Nephron progenitor cell (in vitro differentiated cells): ENCODE measurements around the gene SLC16A9.

Experiments
- DNase-seq: peaks from one replicate; pipeline ENCODE4 v3.0.0; 2021
- H3K27ac Mint-ChIP-seq: 2 replicates; pipeline ENCODE4 v1.8.0; 2021; ENCODE audit warnings: mild to moderate bottlenecking, moderate library complexity, mixed read lengths
- H3K27me3 Mint-ChIP-seq: 2 replicates; pipeline ENCODE4 v1.8.0; 2021; ENCODE audit warnings: mild to moderate bottlenecking, low read depth, mixed read lengths; ENCODE audit not compliant: poor library complexity
- H3K36me3 Mint-ChIP-seq: 2 replicates; pipeline ENCODE4 v1.8.0; 2021; ENCODE audit warnings: low read depth, mixed read lengths
- H3K4me1 Mint-ChIP-seq: 2 replicates; pipeline ENCODE4 v1.8.0; 2021; ENCODE audit warnings: mixed read lengths
- H3K4me3 Mint-ChIP-seq: 2 replicates; pipeline ENCODE4 v1.8.0; 2021; ENCODE audit warnings: mild to moderate bottlenecking, moderate library complexity, mixed read lengths
- H3K9me3 Mint-ChIP-seq: 2 replicates; pipeline ENCODE4 v1.8.0; 2021; ENCODE audit warnings: mild to moderate bottlenecking, moderate library complexity, mixed read lengths
- TF ChIP-seq, protein P1 (sequence below): fragments of 200-600 bp; sonication (generic); IDR thresholded peaks from 2 replicates; pipeline ENCODE4 v1.5.0; 2021; ENCODE audit warnings: antibody characterized with exemption

Gene SLC16A9

DNA sequence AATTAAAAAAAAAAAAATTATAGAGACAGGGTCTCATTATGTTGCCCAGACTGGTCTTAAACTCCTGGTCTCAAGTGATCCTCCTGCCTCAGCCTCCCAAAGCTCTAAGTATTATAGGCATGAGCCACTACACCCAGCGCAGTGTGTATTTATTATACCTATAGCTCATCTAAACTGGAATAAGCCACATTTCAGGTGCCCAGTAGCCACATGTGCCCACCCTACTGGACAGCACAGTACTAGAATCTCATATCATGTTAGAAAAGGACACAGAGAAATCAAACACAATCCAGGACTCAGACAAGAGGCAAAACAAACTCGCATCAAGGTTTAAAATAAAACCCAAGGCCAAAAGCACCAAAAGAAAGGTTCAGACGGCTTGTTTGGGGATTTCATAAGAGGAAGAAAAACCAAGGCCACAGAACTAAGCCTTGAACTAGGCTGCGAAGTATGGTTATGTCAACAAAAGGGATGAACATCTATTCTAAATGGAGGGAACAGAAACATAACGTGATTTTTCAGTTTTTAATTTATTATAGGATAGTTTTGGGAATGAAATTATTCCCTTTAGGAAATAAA, 32.3 kb downstream of the SLC16A9 start:
- H3K4me1 Mint-ChIP-seq = peaks cover 3% of the 10 kb centered on the region
- H3K9me3 Mint-ChIP-seq = no peaks in the 10 kb centered on the region
- H3K4me3 Mint-ChIP-seq = no peak overlapping the region
- TF ChIP-seq, protein P1, sequence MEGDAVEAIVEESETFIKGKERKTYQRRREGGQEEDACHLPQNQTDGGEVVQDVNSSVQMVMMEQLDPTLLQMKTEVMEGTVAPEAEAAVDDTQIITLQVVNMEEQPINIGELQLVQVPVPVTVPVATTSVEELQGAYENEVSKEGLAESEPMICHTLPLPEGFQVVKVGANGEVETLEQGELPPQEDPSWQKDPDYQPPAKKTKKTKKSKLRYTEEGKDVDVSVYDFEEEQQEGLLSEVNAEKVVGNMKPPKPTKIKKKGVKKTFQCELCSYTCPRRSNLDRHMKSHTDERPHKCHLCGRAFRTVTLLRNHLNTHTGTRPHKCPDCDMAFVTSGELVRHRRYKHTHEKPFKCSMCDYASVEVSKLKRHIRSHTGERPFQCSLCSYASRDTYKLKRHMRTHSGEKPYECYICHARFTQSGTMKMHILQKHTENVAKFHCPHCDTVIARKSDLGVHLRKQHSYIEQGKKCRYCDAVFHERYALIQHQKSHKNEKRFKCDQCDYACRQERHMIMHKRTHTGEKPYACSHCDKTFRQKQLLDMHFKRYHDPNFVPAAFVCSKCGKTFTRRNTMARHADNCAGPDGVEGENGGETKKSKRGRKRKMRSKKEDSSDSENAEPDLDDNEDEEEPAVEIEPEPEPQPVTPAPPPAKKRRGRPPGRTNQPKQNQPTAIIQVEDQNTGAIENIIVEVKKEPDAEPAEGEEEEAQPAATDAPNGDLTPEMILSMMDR = no peak
- DNase-seq = no peak
- H3K27me3 Mint-ChIP-seq = no peaks in the 10 kb centered on the region
- peaks cover 29% of the 10 kb centered on the region for H3K36me3 Mint-ChIP-seq
- no peak overlapping the region for H3K27ac Mint-ChIP-seq

DNA sequence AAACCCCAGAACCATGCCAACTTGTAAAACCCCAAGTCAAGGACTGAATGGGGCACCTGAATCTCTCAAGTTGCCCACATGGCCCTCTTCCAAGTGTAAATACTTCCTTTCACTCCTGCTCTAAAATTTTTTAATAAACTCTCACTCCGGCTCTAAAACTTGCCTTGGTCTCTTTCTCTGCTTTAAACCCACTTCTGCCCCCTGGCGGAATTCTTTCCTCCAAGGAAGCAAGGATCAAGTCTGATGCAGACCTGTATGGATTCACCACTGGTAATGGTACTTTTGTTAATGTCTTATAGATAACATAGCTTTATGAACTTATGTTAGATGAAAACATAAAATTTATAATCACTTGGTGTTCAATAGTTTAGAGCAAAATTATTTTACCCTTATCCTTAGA, 33.8 kb downstream of the SLC16A9 start:
- TF ChIP-seq, protein P1 = no peak
- H3K27ac Mint-ChIP-seq = no peak overlapping the region
- H3K4me1 Mint-ChIP-seq = peaks cover 4% of the 10 kb centered on the region
- peak; percentile 19 for DNase-seq
- no peaks in the 10 kb centered on the region for H3K27me3 Mint-ChIP-seq
- no peaks in the 10 kb centered on the region for H3K9me3 Mint-ChIP-seq
- H3K4me3 Mint-ChIP-seq = no peak overlapping the region
- peaks cover 22% of the 10 kb centered on the region for H3K36me3 Mint-ChIP-seq

GRCh38 chr10:59674215-59674836, 35.3 kb downstream of the SLC16A9 start:
- Mint-ChIP-seq H3K9me3 (no peaks in the 10 kb centered on the region), H3K27ac (no peak overlapping the region), H3K4me3 (no peak overlapping the region), H3K4me1 (peaks cover 4% of the 10 kb centered on the region), H3K36me3 (peaks cover 22% of the 10 kb centered on the region), H3K27me3 (no peaks in the 10 kb centered on the region)
- TF ChIP-seq, protein P1 = no peak
- no peak for DNase-seq

GRCh38 chr10:59672150-59672875, 37.3 kb downstream of the SLC16A9 start:
- peaks cover 31% of the 10 kb centered on the region for H3K36me3 Mint-ChIP-seq
- H3K9me3 Mint-ChIP-seq = peaks cover 5% of the 10 kb centered on the region
- H3K4me3 Mint-ChIP-seq = no peak overlapping the region
- TF ChIP-seq, protein P1 = no peak
- H3K27ac Mint-ChIP-seq = no peak overlapping the region
- peaks cover 5% of the 10 kb centered on the region for H3K27me3 Mint-ChIP-seq
- no peak for DNase-seq
- H3K4me1 Mint-ChIP-seq = peaks cover 4% of the 10 kb centered on the region

- H3K27me3 Mint-ChIP-seq = peaks cover 5% of the 10 kb centered on the region
- H3K4me1 Mint-ChIP-seq = peaks cover 4% of the 10 kb centered on the region
- peaks cover 9% of the 10 kb centered on the region for H3K9me3 Mint-ChIP-seq
- DNase-seq = no peak
- H3K36me3 Mint-ChIP-seq = peaks cover 34% of the 10 kb centered on the region
- H3K27ac Mint-ChIP-seq = no peak overlapping the region
- TF ChIP-seq, protein P1 = no peak
- H3K4me3 Mint-ChIP-seq = no peak overlapping the region
Observed at GRCh38 chr10:59670269-59670668, 39.4 kb downstream of the SLC16A9 start.
